Measurements from ENCODE around the gene ZBTB49.

DNA sequence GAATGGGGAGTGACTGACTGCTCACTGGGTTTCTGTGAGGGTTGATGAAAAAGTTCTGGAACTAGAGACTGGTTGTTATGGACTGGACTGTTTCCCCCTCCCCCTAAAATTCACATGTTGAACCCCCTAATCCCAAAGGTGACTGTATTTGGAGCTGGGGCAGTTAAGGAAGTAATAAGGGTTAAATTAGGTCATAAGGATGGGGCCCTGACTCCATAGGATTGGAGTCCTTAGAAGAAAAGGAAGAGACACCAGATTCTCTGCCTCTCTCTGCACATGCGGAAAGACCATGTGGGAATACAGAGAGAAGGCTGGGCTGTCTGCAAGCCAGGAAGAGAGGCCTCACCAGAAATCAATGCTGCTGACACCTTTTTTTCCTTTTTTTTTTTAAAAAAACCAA lies 38.2 kb downstream of the ZBTB49 start:
- no peak for TF ChIP-seq POLR2A (IDR thresholded peaks at IDR 0.05)
- TF ChIP-seq, protein P1, sequence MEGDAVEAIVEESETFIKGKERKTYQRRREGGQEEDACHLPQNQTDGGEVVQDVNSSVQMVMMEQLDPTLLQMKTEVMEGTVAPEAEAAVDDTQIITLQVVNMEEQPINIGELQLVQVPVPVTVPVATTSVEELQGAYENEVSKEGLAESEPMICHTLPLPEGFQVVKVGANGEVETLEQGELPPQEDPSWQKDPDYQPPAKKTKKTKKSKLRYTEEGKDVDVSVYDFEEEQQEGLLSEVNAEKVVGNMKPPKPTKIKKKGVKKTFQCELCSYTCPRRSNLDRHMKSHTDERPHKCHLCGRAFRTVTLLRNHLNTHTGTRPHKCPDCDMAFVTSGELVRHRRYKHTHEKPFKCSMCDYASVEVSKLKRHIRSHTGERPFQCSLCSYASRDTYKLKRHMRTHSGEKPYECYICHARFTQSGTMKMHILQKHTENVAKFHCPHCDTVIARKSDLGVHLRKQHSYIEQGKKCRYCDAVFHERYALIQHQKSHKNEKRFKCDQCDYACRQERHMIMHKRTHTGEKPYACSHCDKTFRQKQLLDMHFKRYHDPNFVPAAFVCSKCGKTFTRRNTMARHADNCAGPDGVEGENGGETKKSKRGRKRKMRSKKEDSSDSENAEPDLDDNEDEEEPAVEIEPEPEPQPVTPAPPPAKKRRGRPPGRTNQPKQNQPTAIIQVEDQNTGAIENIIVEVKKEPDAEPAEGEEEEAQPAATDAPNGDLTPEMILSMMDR (IDR thresholded peaks at IDR 0.05), result no peak
- TF ChIP-seq POLR2AphosphoS5 (IDR thresholded peaks at IDR 0.05), result no peak
- TF ChIP-seq EP300 (IDR thresholded peaks at IDR 0.05), result no peak

Data from upper lobe of left lung (tissue), 4 donors.